Limb (tissue), 2 donors: ENCODE results near the gene GPC3.
A peak's percentile ranks its signal among the peaks of the same experiment; 100 is the strongest.
"Not testable (repeated sequence)": the region's sequence is repeated elsewhere in the genome, so short reads cannot be mapped to it uniquely, and the experiment has no call there.

Experiments
- DNase-seq, 2 donors: peaks; one replicate each; pipeline ENCODE4 v3.0.0-alpha.2; 2016; ENCODE audit errors: extremely low spot score in 2 of 2

GPC3 gene

GRCh38 chrX:133999031-133999705, 13.8 kb upstream of the GPC3 start:
- DNase-seq, result peak in 1 of 2 donors; percentile 59

GRCh38 chrX:133995759-133996158, 10.4 kb upstream of the GPC3 start:
- no peak for DNase-seq

GRCh38 chrX:133994576-133994975, 9.2 kb upstream of the GPC3 start:
- DNase-seq, result no peak

GRCh38 chrX:133992882-133993281, 7.5 kb upstream of the GPC3 start:
- no peak for DNase-seq

- no peak for DNase-seq
Observed at GRCh38 chrX:133991814-133992213, 6.4 kb upstream of the GPC3 start.

- DNase-seq, result not testable (repeated sequence)
Observed at GRCh38 chrX:133991057-133991456, 5.7 kb upstream of the GPC3 start.

GRCh38 chrX:133989993-133990392, 4.6 kb upstream of the GPC3 start:
- peak in 1 of 2 donors; percentile 43 for DNase-seq

GRCh38 chrX:133989490-133989889, 4.1 kb upstream of the GPC3 start:
- no peak for DNase-seq

GRCh38 chrX:133988010-133988409, 2.6 kb upstream of the GPC3 start:
- DNase-seq, result no peak

- DNase-seq, result no peak
Observed at GRCh38 chrX:133987188-133987587, 1.8 kb upstream of the GPC3 start.

GRCh38 chrX:133985967-133986683, 731 bp upstream of the GPC3 start:
- no peak for DNase-seq

GRCh38 chrX:133984857-133985163, 584 bp downstream of the GPC3 start:
- no peak for DNase-seq

- peak in 1 of 2 donors; percentile 36 for DNase-seq
Observed at GRCh38 chrX:133983974-133984845, 1.2 kb downstream of the GPC3 start.

- no peak for DNase-seq
Observed at GRCh38 chrX:133983256-133983973, 2.0 kb downstream of the GPC3 start.

GRCh38 chrX:133981924-133982323, 3.5 kb downstream of the GPC3 start:
- no peak for DNase-seq

GRCh38 chrX:133980832-133981588, 4.4 kb downstream of the GPC3 start:
- DNase-seq, result no peak

GRCh38 chrX:133980406-133980805, 5.0 kb downstream of the GPC3 start:
- no peak for DNase-seq

- no peak for DNase-seq
Observed at GRCh38 chrX:133979641-133980230, 5.7 kb downstream of the GPC3 start.

- no peak for DNase-seq
Observed at GRCh38 chrX:133973704-133974103, 11.7 kb downstream of the GPC3 start.

- no peak for DNase-seq
Observed at GRCh38 chrX:133972916-133973315, 12.5 kb downstream of the GPC3 start.

GRCh38 chrX:133971586-133971985, 13.8 kb downstream of the GPC3 start:
- no peak for DNase-seq
